ENCODE results near the gene SLC17A6.

Gene SLC17A6

DNA sequence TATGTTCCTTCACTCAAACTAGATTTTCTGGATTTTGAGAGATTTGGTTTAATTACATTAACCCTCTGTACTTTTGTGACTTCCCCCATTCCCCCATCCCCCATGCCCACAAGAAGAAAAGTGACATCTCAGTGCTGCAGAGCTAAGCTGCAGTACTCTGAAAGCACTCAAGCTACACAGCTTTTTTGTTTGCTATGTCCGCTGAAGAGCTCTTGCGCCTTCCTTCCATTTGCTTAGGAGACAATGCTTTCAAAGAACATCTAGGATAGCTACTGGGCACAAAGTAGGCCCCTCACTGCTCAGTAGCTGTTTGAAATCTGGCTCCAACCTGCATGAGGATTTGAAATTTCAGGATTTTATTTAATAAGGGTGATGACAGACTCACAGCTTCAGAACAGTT is 69.7 kb downstream of the SLC17A6 start:
- H3K27ac ChIP-seq, result no peak overlapping the region
- H3K27me3 ChIP-seq (replicated peaks), result no peaks in the 10 kb centered on the region
- no peak for DNase-seq
- TF ChIP-seq, protein P1, sequence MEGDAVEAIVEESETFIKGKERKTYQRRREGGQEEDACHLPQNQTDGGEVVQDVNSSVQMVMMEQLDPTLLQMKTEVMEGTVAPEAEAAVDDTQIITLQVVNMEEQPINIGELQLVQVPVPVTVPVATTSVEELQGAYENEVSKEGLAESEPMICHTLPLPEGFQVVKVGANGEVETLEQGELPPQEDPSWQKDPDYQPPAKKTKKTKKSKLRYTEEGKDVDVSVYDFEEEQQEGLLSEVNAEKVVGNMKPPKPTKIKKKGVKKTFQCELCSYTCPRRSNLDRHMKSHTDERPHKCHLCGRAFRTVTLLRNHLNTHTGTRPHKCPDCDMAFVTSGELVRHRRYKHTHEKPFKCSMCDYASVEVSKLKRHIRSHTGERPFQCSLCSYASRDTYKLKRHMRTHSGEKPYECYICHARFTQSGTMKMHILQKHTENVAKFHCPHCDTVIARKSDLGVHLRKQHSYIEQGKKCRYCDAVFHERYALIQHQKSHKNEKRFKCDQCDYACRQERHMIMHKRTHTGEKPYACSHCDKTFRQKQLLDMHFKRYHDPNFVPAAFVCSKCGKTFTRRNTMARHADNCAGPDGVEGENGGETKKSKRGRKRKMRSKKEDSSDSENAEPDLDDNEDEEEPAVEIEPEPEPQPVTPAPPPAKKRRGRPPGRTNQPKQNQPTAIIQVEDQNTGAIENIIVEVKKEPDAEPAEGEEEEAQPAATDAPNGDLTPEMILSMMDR (IDR thresholded peaks at IDR 0.05; ENCODE audit: low read depth, low read length, missing control alignments), result no peak
- no peak overlapping the region for H3K4me3 ChIP-seq (ENCODE audit: low read depth, low read length)
- in situ Hi-C loops (cut with HindIII; ENCODE audit: low pct_ligation_motif_present, low sequenced_read_pairs), result no loop called here
- no peaks in the 10 kb centered on the region for H3K36me3 ChIP-seq (replicated peaks)

- in situ Hi-C loops (cut with HindIII; ENCODE audit: low pct_ligation_motif_present, low sequenced_read_pairs), result no loop called here
- no peak overlapping the region for H3K27ac ChIP-seq
- H3K27me3 ChIP-seq (replicated peaks), result no peaks in the 10 kb centered on the region
- H3K4me3 ChIP-seq (ENCODE audit: low read depth, low read length), result no peak overlapping the region
- TF ChIP-seq, protein P1 (IDR thresholded peaks at IDR 0.05; ENCODE audit: low read depth, low read length, missing control alignments), result no peak
- no peak for DNase-seq
- no peaks in the 10 kb centered on the region for H3K36me3 ChIP-seq (replicated peaks)
These were observed 77.3 kb downstream of the SLC17A6 start for GRCh38 chr11:22415476-22415875.

DNA sequence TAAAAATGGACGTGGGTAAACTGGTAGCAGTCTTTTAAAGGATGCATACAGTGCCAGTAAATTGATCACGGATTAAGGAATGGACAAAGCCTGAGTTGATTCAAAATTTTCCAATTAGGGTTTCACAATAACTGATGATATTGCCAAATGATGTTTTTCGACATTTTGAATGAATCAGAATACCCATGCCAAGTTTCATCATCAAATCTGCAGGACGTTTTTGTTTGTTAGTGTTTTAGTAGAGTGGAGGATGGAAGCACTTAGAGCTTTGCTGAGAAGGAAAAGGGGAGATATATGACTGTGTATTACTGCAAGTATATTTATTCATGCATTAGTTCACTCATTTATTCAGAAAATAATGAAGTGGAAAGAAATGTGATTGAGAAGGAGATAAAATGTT is 78.3 kb downstream of the SLC17A6 start:
- no peak overlapping the region for H3K4me3 ChIP-seq (ENCODE audit: low read depth, low read length)
- DNase-seq, result no peak
- no peak overlapping the region for H3K27ac ChIP-seq
- no peaks in the 10 kb centered on the region for H3K36me3 ChIP-seq (replicated peaks)
- in situ Hi-C loops (cut with HindIII; ENCODE audit: low pct_ligation_motif_present, low sequenced_read_pairs), result no loop called here
- TF ChIP-seq, protein P1 (IDR thresholded peaks at IDR 0.05; ENCODE audit: low read depth, low read length, missing control alignments), result no peak
- no peaks in the 10 kb centered on the region for H3K27me3 ChIP-seq (replicated peaks)

DNA sequence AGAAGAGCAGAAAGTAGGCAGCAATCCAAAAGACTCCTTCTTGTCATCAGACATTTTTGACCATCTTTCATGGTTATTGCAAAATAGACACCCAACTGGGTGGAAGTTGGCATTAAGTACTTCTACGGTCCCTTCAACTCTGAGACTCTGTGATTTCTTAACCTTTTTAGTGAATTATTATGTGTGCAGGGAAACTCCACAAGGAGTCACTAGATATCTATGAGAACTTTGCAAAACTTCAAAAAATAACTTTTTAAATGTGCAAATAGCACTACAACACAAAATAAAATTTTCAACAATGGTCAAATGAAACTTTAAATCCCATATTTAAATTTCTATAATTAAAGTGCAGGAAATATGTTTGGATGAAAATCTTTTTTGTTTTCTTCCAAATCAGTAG is 88.7 kb downstream of the SLC17A6 start:
- no peak for DNase-seq
- no peaks in the 10 kb centered on the region for H3K27me3 ChIP-seq (replicated peaks)
- in situ Hi-C loops (cut with HindIII; ENCODE audit: low pct_ligation_motif_present, low sequenced_read_pairs), result no loop called here
- no peaks in the 10 kb centered on the region for H3K36me3 ChIP-seq (replicated peaks)
- H3K27ac ChIP-seq, result no peak overlapping the region
- TF ChIP-seq, protein P1 (IDR thresholded peaks at IDR 0.05; ENCODE audit: low read depth, low read length, missing control alignments), result peak; percentile 8
- H3K4me3 ChIP-seq (ENCODE audit: low read depth, low read length), result no peak overlapping the region
